Measurements from ENCODE around the gene UBE2V1.

Gene UBE2V1

DNA sequence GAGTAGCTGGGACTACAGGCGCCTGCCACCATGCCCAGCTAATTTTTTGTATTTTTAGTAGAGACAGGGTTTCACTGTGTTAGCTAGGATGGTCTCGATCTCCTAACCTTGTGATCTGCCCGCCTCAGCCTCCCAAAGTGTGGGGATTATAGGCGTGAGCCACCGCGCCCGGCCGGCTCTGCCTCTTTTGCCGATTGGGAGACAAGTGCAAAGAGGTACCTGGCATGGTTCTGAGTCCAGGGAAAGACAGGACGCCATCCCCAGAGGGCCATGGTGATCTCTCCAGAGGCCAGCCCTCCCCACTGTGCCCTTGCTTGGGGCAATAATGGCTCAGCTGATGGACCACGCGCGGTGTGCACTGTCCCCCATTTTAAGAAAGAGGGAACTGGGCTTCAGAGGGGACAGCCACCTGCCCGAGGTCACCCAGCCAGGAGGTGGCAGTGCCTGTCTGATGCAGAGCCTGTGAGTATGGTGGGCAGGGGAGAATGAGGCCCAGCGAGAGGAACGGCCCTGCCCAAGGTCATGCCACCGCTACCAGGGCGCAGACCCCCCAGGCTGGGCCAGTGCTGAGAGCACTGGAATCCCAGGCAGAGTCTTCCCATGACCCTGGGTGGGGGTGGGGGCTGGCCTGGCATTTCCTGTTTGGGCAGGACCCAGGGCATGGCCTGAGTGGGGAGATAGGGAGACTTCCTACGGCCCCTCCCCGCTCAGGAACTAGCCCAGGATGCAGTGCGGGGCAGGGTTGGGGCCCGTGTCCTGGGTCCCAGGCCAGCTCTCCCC is 69.2 kb downstream of the UBE2V1 start:
- DNase-seq (ENCODE audit: low spot score): no peak

DNA sequence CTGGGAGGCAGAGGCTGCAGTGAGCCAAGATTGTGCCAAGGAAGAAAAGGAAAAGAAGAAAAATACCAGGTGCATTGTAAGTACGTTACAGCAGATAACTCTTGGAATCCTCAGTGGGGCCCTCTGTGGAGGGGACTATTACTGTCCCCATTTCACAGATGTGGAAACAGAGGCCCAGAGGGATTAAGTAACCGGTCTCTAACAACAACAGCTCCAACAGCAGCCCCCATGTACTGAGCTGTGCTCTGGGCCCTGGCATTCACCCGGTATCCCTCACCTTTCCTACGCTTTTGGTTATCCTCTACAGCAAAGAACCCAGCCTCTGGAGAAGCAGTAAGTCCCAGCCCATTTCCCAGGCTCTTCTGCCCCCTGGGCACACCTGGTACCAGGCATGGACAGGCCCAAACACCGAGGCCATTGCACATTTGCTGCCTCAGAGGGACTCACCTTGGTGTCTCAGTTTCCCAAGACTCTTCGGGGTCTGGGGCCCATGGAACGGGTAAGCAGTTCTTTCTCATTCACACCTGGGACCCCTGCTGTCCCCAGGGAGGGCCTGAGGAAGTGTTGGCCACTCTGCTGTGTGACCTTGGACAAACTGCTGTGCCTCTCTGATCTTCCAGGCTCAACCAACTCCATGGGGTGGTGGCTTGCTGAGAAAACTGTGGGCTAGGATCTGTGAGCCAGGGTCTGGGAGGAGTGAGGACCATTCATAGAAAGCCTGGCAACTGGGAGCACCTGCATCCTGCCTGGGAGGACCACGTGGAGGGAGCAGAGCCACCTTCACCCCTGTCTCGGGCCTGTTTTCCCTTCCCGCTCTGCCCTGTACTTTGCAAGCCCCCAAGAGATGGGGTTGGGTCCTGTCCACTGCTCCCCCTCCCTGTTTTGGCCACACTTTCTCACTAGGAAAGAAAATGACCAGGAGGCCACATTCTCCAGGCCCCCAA is 70.3 kb downstream of the UBE2V1 start:
- DNase-seq (ENCODE audit: low spot score): no peak

GRCh38 chr20:50041246-50041873 is 71.6 kb downstream of the UBE2V1 start:
- DNase-seq (ENCODE audit: low spot score): no peak

DNA sequence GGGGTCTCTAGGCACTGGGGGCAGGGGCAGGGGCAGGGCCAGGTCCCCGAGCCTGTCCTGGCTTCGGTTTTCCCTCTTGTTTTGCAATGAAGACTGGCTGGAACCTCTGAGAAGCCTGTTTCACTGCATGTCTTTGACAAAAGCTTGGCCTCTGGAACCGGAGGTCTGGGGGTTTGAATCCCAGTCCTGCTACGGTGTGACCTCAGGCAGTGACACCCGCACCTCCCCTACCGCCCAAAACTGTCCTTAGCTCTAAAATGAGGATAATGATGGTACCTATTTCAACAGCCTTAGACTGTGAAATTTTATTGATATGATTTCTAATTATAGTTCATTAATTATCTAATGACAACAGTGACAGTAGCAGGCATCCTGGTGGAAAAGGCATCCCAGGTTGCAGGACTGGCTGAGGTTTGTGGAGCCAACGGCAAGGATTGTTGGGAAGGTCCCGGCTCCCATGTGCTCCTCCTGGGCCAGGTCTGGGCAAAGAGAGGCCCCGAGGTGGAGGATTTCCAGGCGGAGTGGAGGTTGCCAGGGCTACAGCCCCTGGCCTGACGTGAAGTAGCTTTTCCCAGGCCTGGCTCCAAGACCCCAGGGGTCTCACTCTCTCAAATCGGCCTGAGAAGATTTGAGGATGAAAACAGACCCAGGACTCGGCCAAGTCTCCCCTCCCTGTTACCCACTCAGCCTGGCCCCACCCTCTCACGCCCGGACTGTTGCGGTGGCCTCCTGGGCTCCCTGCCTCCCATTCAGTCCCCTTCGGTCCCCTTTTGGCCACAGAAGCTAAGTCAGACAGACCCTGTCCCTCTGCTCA is 72.3 kb downstream of the UBE2V1 start:
- DNase-seq (ENCODE audit: low spot score): no peak

DNA sequence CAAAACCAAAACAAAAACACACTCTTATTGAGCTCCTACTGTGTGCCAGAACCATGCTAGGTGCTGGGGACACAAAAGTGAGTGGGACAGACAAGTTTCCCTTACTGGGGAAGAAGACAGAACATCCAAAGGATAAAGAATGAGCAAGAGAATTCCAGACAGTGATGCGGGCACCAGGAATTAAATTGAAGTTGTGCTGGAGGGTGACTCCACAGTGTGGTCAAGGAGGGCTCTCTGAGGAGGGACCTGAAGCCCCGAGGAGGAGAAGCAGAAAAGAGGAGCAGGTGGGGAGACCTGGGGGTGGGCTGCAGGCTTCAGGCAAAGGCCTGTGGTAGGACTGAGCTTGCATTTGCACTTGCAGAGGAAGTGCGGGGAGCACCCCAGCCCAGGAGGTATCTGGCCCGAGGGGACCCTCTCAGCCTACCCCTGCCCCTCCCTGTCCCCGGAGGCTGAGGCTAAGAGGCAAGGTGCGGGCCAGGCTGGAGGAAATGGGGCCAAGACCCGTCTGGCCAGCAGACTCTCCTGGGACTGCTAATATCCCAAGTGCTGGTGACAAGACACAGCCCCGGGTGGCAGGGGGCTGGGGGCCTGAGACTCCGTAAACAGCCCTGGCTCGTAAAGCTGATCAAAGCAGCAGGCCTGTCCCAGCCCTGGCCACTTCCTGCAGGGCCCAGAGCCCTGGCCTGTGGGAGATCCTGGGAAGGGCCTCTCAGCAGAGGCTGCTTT is 73.1 kb downstream of the UBE2V1 start:
- no peak for DNase-seq (ENCODE audit: low spot score)

DNA sequence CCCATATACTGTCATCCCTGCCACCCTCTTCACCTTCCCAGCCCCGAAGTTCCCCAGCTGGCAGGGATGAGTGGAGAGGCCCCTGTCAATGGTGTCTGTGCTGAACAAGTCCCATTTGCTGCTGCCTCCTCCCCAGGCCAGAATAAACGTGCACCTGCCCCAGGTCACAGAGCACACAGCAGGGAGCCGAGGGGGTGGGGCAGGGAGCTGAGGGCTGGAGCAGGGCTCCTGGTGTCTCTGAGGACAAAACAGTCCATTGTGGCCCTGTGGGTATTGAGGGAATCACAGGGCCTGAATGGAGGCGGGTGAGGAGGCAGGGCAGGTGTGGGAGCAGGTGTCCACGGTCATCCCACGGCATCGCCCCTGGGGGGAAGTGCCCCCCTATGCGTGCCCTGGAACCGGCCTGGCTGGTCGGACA is 74.4 kb downstream of the UBE2V1 start:
- no peak for DNase-seq (ENCODE audit: low spot score)

GRCh38 chr20:50038169-50038568 is 74.8 kb downstream of the UBE2V1 start:
- DNase-seq (ENCODE audit: low spot score): no peak

- no peak for DNase-seq (ENCODE audit: low spot score)
Observed at GRCh38 chr20:50037575-50037974, 75.4 kb downstream of the UBE2V1 start.

DNA sequence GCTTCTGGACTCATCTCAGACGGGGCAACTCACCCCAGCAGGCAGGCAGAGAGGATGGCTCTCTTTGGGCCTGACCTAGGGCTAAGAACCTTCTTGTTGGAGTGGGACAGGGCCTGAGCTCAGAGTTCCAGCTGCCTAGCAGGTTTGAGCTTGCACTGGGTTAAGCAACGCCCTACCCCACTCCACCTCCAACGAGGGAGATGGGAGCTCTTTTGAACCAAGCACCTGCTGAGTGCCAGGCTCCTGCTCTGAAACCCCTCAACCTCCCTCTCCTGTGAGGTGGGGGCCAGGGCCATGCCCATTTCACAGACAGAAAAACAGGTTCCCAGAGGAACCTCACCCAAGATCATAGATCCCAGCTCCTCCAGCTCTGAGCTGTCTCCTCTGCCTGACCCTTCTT is 75.8 kb downstream of the UBE2V1 start:
- DNase-seq (ENCODE audit: low spot score): no peak

DNA sequence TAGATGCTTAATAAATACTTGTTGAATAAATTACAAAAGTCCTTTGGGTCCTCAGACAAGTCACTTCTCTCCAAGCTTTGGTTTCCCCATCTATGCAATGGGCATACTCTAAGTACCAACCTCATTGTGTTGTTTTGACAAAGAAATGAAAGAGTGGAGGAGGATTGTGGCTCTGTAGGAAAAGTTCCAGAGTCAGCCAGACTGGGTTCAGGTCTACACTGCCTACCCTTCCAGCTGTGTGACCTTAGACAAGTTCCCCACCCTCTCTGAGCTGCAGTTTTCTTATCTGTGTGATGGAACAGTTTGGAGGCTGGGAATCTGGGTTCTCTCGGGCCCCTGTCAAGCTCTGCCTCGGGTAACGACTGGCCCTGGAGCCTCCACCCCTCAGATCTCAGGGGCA is 76.2 kb downstream of the UBE2V1 start:
- DNase-seq (ENCODE audit: low spot score): no peak

GRCh38 chr20:50034567-50035180 is 78.3 kb downstream of the UBE2V1 start:
- DNase-seq (ENCODE audit: low spot score): peak; percentile 50

- no peak for DNase-seq (ENCODE audit: low spot score)
Observed at GRCh38 chr20:50032955-50033666, 79.8 kb downstream of the UBE2V1 start.

Data from AG08396 (cell line).